ENCODE data around the gene CDC5L. TPM values are rescaled to one million over a fixed set of nuclear protein-coding genes. Genes with fewer than 3 reads are reported as not detected.

CDC5L gene
- total RNA-seq, 1 donor from 2014 or later, result 18.3 TPM

DNA sequence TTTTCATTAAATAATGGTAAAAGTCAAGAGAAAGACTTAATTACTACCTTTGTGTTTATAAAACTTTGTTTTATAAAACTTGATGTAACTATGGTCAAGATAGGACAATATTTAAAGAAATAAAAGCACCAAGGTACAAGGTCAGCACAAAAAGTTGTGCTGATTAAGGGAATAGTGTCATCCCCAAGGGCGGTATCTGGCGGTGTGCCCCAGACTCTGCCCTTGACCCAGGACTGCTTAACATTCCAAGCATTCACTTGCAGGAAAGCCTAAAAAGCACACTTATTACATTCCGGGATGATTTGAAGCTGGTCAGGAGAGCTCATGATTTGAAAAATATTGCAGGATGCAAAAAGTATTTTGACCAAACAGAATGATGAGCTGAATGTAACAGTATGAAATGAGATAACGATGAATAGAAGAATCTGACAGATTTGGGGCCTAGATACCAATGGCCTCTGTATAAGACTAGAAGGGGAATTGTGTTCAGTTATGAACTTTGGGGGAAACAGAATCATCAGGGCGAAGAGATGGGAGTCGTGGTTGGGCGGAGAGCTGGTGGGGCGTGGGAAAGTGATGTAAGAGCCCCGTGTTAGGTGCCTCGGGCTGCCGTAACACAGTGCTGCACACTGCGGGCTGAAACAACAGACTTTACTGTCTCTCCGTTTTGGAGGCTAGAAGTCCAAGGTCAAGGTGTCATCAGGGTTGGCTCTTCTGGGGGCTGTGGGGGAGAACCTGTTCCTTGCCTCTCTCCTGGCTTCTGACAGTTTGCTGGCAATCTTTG lies 77.2 kb downstream of the CDC5L start:
- intact Hi-C loops (cut with DNase I), result no loop called here
- TF ChIP-seq, protein P1, sequence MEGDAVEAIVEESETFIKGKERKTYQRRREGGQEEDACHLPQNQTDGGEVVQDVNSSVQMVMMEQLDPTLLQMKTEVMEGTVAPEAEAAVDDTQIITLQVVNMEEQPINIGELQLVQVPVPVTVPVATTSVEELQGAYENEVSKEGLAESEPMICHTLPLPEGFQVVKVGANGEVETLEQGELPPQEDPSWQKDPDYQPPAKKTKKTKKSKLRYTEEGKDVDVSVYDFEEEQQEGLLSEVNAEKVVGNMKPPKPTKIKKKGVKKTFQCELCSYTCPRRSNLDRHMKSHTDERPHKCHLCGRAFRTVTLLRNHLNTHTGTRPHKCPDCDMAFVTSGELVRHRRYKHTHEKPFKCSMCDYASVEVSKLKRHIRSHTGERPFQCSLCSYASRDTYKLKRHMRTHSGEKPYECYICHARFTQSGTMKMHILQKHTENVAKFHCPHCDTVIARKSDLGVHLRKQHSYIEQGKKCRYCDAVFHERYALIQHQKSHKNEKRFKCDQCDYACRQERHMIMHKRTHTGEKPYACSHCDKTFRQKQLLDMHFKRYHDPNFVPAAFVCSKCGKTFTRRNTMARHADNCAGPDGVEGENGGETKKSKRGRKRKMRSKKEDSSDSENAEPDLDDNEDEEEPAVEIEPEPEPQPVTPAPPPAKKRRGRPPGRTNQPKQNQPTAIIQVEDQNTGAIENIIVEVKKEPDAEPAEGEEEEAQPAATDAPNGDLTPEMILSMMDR (IDR thresholded peaks at IDR 0.05), result no peak
- ATAC-seq (peak; percentile 72 to 77), DNase-seq (no peak)
- H3K9me3 ChIP-seq, result no peaks in the 10 kb centered on the region
- H3K27me3 ChIP-seq (ENCODE audit: low read depth), result no peaks in the 10 kb centered on the region
- H3K4me1 ChIP-seq, result no peaks in the 10 kb centered on the region
- H3K36me3 ChIP-seq, result no peaks in the 10 kb centered on the region
- no peak overlapping the region for H3K27ac ChIP-seq
- no peak overlapping the region for H3K4me3 ChIP-seq

DNA sequence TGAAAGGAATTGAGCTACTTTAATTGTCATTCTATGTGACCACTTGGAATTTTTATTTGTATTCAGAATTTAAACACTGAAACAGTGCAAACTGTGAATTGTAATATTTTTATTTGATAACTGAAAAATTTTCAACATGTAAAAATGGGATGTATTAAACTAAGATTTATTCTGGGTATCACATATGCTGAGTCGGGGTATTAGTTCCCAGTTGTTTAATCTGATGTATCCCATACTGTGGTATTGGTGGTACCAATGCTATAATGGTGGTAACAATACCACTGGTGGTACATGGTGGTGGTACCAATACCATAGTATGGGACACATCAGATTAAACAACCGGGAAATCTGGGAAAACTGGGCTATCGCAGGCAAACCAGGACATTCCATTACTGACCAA lies 79.4 kb downstream of the CDC5L start:
- no peaks in the 10 kb centered on the region for H3K4me1 ChIP-seq
- ATAC-seq, result no peak

DNA sequence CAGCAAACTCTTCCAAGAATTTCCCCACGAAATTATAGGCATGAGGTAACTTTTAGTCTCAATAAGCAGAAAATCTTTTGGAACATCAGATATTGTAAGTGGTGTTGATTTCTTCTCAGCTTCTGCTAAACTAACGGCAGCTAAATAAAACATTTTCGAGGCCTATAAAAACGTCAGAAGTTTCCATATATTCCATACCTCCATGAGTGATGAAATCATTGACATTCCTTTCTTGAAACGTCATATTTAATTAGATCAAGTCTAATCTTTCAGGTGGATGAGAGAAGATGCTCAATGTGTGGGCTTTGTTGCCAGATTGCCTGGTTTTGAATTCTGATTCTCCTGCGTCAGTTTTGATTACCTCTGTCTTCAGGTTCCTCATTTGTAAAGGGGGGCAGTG lies 81.3 kb downstream of the CDC5L start:
- intact Hi-C loops (cut with DNase I), result no loop called here
- H3K9me3 ChIP-seq, result no peaks in the 10 kb centered on the region
- H3K27ac ChIP-seq, result no peak overlapping the region
- no peak for ATAC-seq
- no peak for DNase-seq
- TF ChIP-seq, protein P1 (IDR thresholded peaks at IDR 0.05), result no peak
- H3K4me3 ChIP-seq, result no peak overlapping the region
- no peaks in the 10 kb centered on the region for H3K4me1 ChIP-seq
- no peaks in the 10 kb centered on the region for H3K36me3 ChIP-seq
- no peaks in the 10 kb centered on the region for H3K27me3 ChIP-seq (ENCODE audit: low read depth)

More for the DNA sequence above, 79.4 kb downstream of the CDC5L start:
- Histone ChIP-seq H3K9me3 (no peaks in the 10 kb centered on the region), H3K36me3 (no peaks in the 10 kb centered on the region), H3K4me3 (no peak overlapping the region), H3K27ac (no peak overlapping the region), H3K27me3 (ENCODE audit: low read depth) (no peaks in the 10 kb centered on the region)
- DNase-seq, result no peak
- TF ChIP-seq, protein P1 (IDR thresholded peaks at IDR 0.05), result no peak
- intact Hi-C loops (cut with DNase I), result no loop called here

DNA sequence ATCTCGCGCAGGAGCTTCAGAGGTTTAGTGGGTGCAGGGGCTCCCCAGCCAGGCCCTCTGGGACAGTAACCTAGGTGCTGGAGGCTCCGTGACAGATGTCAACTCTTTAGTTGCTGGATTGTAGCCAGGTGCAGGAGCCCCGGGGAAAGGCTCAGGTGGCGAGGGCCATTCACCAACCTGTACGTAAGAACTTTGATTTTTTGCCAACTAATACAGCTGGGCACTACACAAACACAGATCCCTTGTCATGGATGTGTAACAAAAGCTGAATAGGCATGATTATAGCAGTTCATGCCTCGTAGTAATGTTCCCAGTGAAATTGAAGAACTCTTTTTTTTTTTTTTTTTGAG lies 82.6 kb downstream of the CDC5L start:
- no peak for DNase-seq
- Histone ChIP-seq H3K9me3 (no peaks in the 10 kb centered on the region), H3K4me1 (no peaks in the 10 kb centered on the region), H3K27me3 (ENCODE audit: low read depth) (no peaks in the 10 kb centered on the region), H3K4me3 (no peak overlapping the region), H3K36me3 (no peaks in the 10 kb centered on the region), H3K27ac (no peak overlapping the region)
- TF ChIP-seq, protein P1 (IDR thresholded peaks at IDR 0.05), result peak; percentile 2
- intact Hi-C loops (cut with DNase I), result no loop called here
- ATAC-seq, result peak in 1 of 2 donors; percentile 50

DNA sequence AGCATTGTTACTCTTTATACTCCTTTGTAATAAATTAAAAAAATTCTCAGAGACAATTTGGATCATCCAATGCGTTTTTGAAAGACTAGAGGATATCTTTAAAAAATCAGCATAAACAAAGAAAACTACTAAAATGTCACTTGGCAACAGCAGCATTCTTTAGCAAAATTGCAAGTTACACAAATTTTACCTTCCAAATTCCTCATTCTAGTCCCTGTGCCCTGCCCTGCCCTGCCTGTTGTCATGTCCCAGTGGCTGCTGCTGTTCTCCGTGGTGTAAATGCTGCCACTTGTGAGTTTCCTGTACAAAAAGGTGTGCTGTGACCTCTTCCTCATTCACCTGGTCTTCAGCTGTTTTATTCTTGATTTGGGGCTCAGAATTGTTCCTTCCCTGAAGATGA lies 83.2 kb downstream of the CDC5L start:
- intact Hi-C loops (cut with DNase I), result no loop called here

More for the DNA sequence above, 83.2 kb downstream of the CDC5L start:
- no peak for ATAC-seq
- TF ChIP-seq, protein P1 (IDR thresholded peaks at IDR 0.05), result no peak
- H3K4me1 ChIP-seq, result peaks cover 3% of the 10 kb centered on the region
- no peaks in the 10 kb centered on the region for H3K36me3 ChIP-seq
- H3K4me3 ChIP-seq, result no peak overlapping the region
- H3K27ac ChIP-seq, result no peak overlapping the region
- no peaks in the 10 kb centered on the region for H3K27me3 ChIP-seq (ENCODE audit: low read depth)
- no peaks in the 10 kb centered on the region for H3K9me3 ChIP-seq
- DNase-seq, result no peak

Measured in lower lobe of right lung (tissue), 2 donors.